Activated T-cell treated with anti-CD3 and anti-CD28 coated beads for 1 hour (primary cell): ENCODE results near the gene PHKG1.
"Not testable (repeated sequence)": the region's sequence is repeated elsewhere in the genome, so short reads cannot be mapped to it uniquely, and the experiment has no call there.

Experiments
- DNase-seq: peaks from one replicate; pipeline ENCODE4 v3.0.0-alpha.2; 2020; ENCODE audit warnings: low read depth

PHKG1 gene

GRCh38 chr7:56045758-56046157 is 47.0 kb downstream of the PHKG1 start:
- not testable (repeated sequence) for DNase-seq

GRCh38 chr7:56040730-56041129 is 52.0 kb downstream of the PHKG1 start:
- no peak for DNase-seq

GRCh38 chr7:56033671-56034432 is 58.9 kb downstream of the PHKG1 start:
- peak; percentile 62 for DNase-seq

GRCh38 chr7:56032578-56032977 is 60.2 kb downstream of the PHKG1 start:
- not testable (repeated sequence) for DNase-seq

- not testable (repeated sequence) for DNase-seq
These were observed 61.2 kb downstream of the PHKG1 start for GRCh38 chr7:56031556-56031955.

GRCh38 chr7:56030340-56030739 is 62.4 kb downstream of the PHKG1 start:
- DNase-seq = no peak
